ENCODE results near the gene UBA3. TPM values are rescaled to one million over a fixed set of nuclear protein-coding genes. Genes with fewer than 3 reads are reported as not detected.

The UBA3 gene
- total and polyA plus RNA-seq, 2 of the 13 experiments (the other 11 are each of a cell fraction or from before 2014, with no cell fraction given), result 40.7 to 49.0 TPM

- POLR2A ChIA-PET, result no interaction called here
- no peaks in the 10 kb centered on the region for H4K20me1 ChIP-seq (ENCODE audit: insufficient read depth, low read length)
- H3K27ac ChIP-seq (ENCODE audit: extremely low read length, insufficient read depth, low read length), result no peak overlapping the region
- no peak overlapping the region for H3K4me2 ChIP-seq (ENCODE audit: low read depth, low read length)
- no peaks in the 10 kb centered on the region for H3K4me1 ChIP-seq (ENCODE audit: insufficient read depth, low read length)
- no peak for DNase-seq (ENCODE audit: low spot score)
- H2AFZ ChIP-seq (ENCODE audit: low read length), result no peak overlapping the region
- TF ChIP-seq ZNF546 (CRISPR knock-in tag; conservative IDR thresholded peaks at IDR 0.05), result no peak
- no peak for TF ChIP-seq FOXP1 (IDR thresholded peaks at IDR 0.05)
- TF ChIP-seq FOXP1 (CRISPR knock-in tag; IDR thresholded peaks at IDR 0.05), result no peak
- no peak for TF ChIP-seq TSC22D2 (CRISPR knock-in tag; IDR thresholded peaks at IDR 0.05; ENCODE audit: borderline replicate concordance)
- no peak for TF ChIP-seq ZNF24 (IDR thresholded peaks at IDR 0.05)
- TF ChIP-seq THAP9 (CRISPR knock-in tag; IDR thresholded peaks at IDR 0.05; ENCODE audit: borderline replicate concordance), result no peak
- no peak for TF ChIP-seq ZNF329 (CRISPR knock-in tag; IDR thresholded peaks at IDR 0.05; ENCODE audit: low read depth)
- TF ChIP-seq TCF12 (IDR thresholded peaks at IDR 0.05), result no peak
- no peak for TF ChIP-seq TCF12 (CRISPR knock-in tag; IDR thresholded peaks at IDR 0.05)
- no peak for TF ChIP-seq ZFP90 (CRISPR knock-in tag; IDR thresholded peaks at IDR 0.05; ENCODE audit: borderline replicate concordance)
- TF ChIP-seq HNF4G (IDR thresholded peaks at IDR 0.05; ENCODE audit: borderline replicate concordance, low read depth, low read length), result no peak
- no peak for TF ChIP-seq HNF4G (CRISPR knock-in tag; IDR thresholded peaks at IDR 0.05; ENCODE audit: borderline replicate concordance, low read depth)
- no peak for TF ChIP-seq GATAD1 (CRISPR knock-in tag; IDR thresholded peaks at IDR 0.05)
- no peak for TF ChIP-seq MZF1 (CRISPR knock-in tag; IDR thresholded peaks at IDR 0.05; ENCODE audit: borderline replicate concordance)
- TF ChIP-seq THAP7 (CRISPR knock-in tag; IDR thresholded peaks at IDR 0.05), result no peak
- TF ChIP-seq NFYB (CRISPR knock-in tag; IDR thresholded peaks at IDR 0.05), result no peak
- TF ChIP-seq ZNF44 (CRISPR knock-in tag; IDR thresholded peaks at IDR 0.05), result no peak
- TF ChIP-seq ZBTB46 (CRISPR knock-in tag; IDR thresholded peaks at IDR 0.05; ENCODE audit: borderline replicate concordance), result no peak
- no peak for TF ChIP-seq MYPOP (CRISPR knock-in tag; IDR thresholded peaks at IDR 0.05)
- TF ChIP-seq CHD2 (IDR thresholded peaks at IDR 0.05; ENCODE audit: low read depth, low read length), result no peak
- CTCF ChIA-PET (ENCODE audit: low intra/inter-chr PET ratio, low total read pairs), result no interaction called here
- peaks cover 3 to 12% of the 10 kb centered on the region in 2 experiments for H3K36me3 ChIP-seq (replicated peaks in 1 of 2; ENCODE audit: control insufficient read depth in 1 of 2, insufficient read depth in 2 of 2, low read length in 2 of 2)
- in situ Hi-C loops (cut with HindIII; ENCODE audit: extremely low pct_ligation_motif_present, low pct_unique_long_range_greater_than_20kb), result no loop called here
- H3K4me3 ChIP-seq (replicated peaks in 1 of 3; ENCODE audit: insufficient read depth in 1 of 3, low read depth in 2 of 3, low read length in 3 of 3), result no peak overlapping the region
- no peak overlapping the region for H3K9ac ChIP-seq (ENCODE audit: insufficient read depth, low read depth, low read length)
- H3K27me3 ChIP-seq (ENCODE audit: control insufficient read depth in 1 of 2, insufficient read depth in 2 of 2, low read length in 2 of 2), result no peaks in the 10 kb centered on the region
- BruUV-seq (replicated peaks), result no TSS peak
- ATAC-seq, result no peak
- intact Hi-C loops (cut with micrococcal nuclease; ENCODE audit: unreplicated experiment), result no loop called here
- no peak for FAIRE-seq
- no peaks in the 10 kb centered on the region for H3K9me3 ChIP-seq (ENCODE audit: low read length)
- H3K79me2 ChIP-seq (ENCODE audit: insufficient read depth, low read length), result no peaks in the 10 kb centered on the region
- WGBS (ENCODE audit: low lambda C conversion rate), result 97% methylated on average over 6 of the region's 6 CpGs
Measured at GRCh38 chr3:69005071-69005790, 74.9 kb downstream of the UBA3 start.
